ENCODE measurements around the gene IDH3G.

IDH3G gene

GRCh38 chrX:153779891-153780677, 14.1 kb downstream of the IDH3G start:
- H3K9me3 ChIP-seq (ENCODE audit: control insufficient read depth, insufficient read depth, low read length): no peaks in the 10 kb centered on the region
- no peaks in the 10 kb centered on the region for H3K36me3 ChIP-seq (ENCODE audit: control insufficient read depth, low read length)
- no peaks in the 10 kb centered on the region for H3K4me1 ChIP-seq (ENCODE audit: control insufficient read depth, low read length)
- H3K9me2 ChIP-seq (replicated peaks; ENCODE audit: control insufficient read depth, low read length): no peaks in the 10 kb centered on the region
- H3K4me2 ChIP-seq (ENCODE audit: low read length): no peak overlapping the region
- H4K20me1 ChIP-seq (ENCODE audit: control insufficient read depth, insufficient read depth, low read depth, low read length): no peaks in the 10 kb centered on the region
- no peak overlapping the region for H3K27ac ChIP-seq (ENCODE audit: low read depth, low read length)
- no peak for TF ChIP-seq EZH2phosphoT487 (IDR thresholded peaks at IDR 0.05; ENCODE audit: borderline replicate concordance, low read length)
- no peak for TF ChIP-seq CTCF (IDR thresholded peaks at IDR 0.05; ENCODE audit: low read depth, low read length, poor library complexity, severe bottlenecking)
- H3F3A ChIP-seq (ENCODE audit: control insufficient read depth, insufficient read depth): no peaks in the 10 kb centered on the region
- no peaks in the 10 kb centered on the region for H3K79me2 ChIP-seq (ENCODE audit: control insufficient read depth, low read length)
- no peaks in the 10 kb centered on the region for H3K27me3 ChIP-seq (ENCODE audit: control insufficient read depth, low read length)
- no peak overlapping the region for H3K4me3 ChIP-seq (ENCODE audit: low read length)

- H3K4me1 ChIP-seq (ENCODE audit: control insufficient read depth, low read length): no peaks in the 10 kb centered on the region
These were observed 15.5 kb downstream of the IDH3G start for GRCh38 chrX:153778684-153779101.

GRCh38 chrX:153778181-153778580, 16.0 kb downstream of the IDH3G start:
- Histone ChIP-seq H3K4me3 (ENCODE audit: low read length) (no peak overlapping the region), H3K9me3 (ENCODE audit: control insufficient read depth, insufficient read depth, low read length) (no peaks in the 10 kb centered on the region)

More at GRCh38 chrX:153778684-153779101, 15.5 kb downstream of the IDH3G start:
- Histone ChIP-seq H3K9me3 (ENCODE audit: control insufficient read depth, insufficient read depth, low read length) (no peaks in the 10 kb centered on the region), H3K9me2 (replicated peaks; ENCODE audit: control insufficient read depth, low read length) (no peaks in the 10 kb centered on the region), H3K27me3 (ENCODE audit: control insufficient read depth, low read length) (no peaks in the 10 kb centered on the region), H3K36me3 (ENCODE audit: control insufficient read depth, low read length) (no peaks in the 10 kb centered on the region), H4K20me1 (ENCODE audit: control insufficient read depth, insufficient read depth, low read depth, low read length) (no peaks in the 10 kb centered on the region), H3K4me3 (ENCODE audit: low read length) (no peak overlapping the region), H3K4me2 (ENCODE audit: low read length) (no peak overlapping the region), H3K79me2 (ENCODE audit: control insufficient read depth, low read length) (no peaks in the 10 kb centered on the region), H3K27ac (ENCODE audit: low read depth, low read length) (no peak overlapping the region), H3F3A (ENCODE audit: control insufficient read depth, insufficient read depth) (no peaks in the 10 kb centered on the region)
- TF ChIP-seq EZH2phosphoT487 (IDR thresholded peaks at IDR 0.05; ENCODE audit: borderline replicate concordance, low read length): no peak
- peak; percentile 10 for TF ChIP-seq CTCF (IDR thresholded peaks at IDR 0.05; ENCODE audit: low read depth, low read length, poor library complexity, severe bottlenecking)

More at GRCh38 chrX:153778181-153778580, 16.0 kb downstream of the IDH3G start:
- no peak overlapping the region for H3K4me2 ChIP-seq (ENCODE audit: low read length)
- H3K9me2 ChIP-seq (replicated peaks; ENCODE audit: control insufficient read depth, low read length): no peaks in the 10 kb centered on the region
- H3K27ac ChIP-seq (ENCODE audit: low read depth, low read length): no peak overlapping the region
- H4K20me1 ChIP-seq (ENCODE audit: control insufficient read depth, insufficient read depth, low read depth, low read length): no peaks in the 10 kb centered on the region
- no peaks in the 10 kb centered on the region for H3K79me2 ChIP-seq (ENCODE audit: control insufficient read depth, low read length)
- H3K36me3 ChIP-seq (ENCODE audit: control insufficient read depth, low read length): no peaks in the 10 kb centered on the region
- H3K27me3 ChIP-seq (ENCODE audit: control insufficient read depth, low read length): no peaks in the 10 kb centered on the region
- no peaks in the 10 kb centered on the region for H3K4me1 ChIP-seq (ENCODE audit: control insufficient read depth, low read length)
- H3F3A ChIP-seq (ENCODE audit: control insufficient read depth, insufficient read depth): no peaks in the 10 kb centered on the region
- TF ChIP-seq CTCF (IDR thresholded peaks at IDR 0.05; ENCODE audit: low read depth, low read length, poor library complexity, severe bottlenecking): no peak
- no peak for TF ChIP-seq EZH2phosphoT487 (IDR thresholded peaks at IDR 0.05; ENCODE audit: borderline replicate concordance, low read length)

Measured in DOHH2 (cell line).